ENCODE measurements around the gene LRRC14B. TPM values are rescaled to one million over a fixed set of nuclear protein-coding genes. Genes with fewer than 3 reads are reported as not detected.
A peak's percentile ranks its signal among the peaks of the same experiment; 100 is the strongest.

The LRRC14B gene
- total RNA-seq, 6 experiments from 2014 or later, result not detected

DNA sequence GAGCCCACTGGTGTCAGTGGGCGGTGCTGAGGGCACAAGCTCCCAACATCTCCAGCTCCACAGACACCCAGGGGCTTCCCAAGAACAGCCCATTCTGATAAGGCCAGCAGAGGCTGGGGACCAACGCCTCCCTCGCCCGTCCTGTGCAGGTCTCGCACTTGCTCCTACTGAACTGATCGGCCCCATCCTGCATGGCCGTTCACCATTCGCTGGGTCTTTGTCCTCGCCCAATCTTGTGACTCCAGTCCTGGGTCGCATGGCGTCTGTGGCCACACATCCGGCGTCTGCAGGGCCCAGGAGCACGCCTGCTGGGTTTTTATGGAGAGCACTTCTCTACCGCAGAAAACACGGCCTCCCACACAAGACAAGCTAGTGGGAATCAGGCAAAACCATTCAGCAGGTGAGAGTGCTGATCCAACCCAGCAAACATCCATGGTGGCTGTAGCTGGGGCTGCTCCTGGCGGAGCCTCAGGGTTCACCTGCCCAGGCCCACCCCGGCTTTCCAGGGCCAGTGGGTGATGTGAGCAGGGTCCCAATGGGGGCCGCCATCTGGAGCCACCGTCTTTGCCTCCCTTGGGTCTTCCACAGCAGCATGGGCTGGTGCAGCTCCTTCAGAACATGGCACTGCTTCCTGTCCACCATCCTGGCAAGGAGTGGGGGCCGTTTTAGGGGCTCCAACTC, 7.4 kb downstream of the LRRC14B start:
- DNase-seq (peak in 1 of 3 donors; percentile 33), ATAC-seq (no peak)
- H3K4me3 ChIP-seq, result no peak overlapping the region
- H3K4me1 ChIP-seq, result no peaks in the 10 kb centered on the region
- intact Hi-C loops (cut with DNase I), result no loop called here
- H3K36me3 ChIP-seq, result peaks cover 0 to under 1% (median 0%) of the 10 kb centered on the region in 4 donors
- 100% methylated on average over 1 of the region's 21 CpGs for WGBS (ENCODE audit: insufficient coverage, low coverage, low lambda C conversion rate, missing lambda C conversion rate)
- H3K9me3 ChIP-seq, result no peaks in the 10 kb centered on the region
- TF ChIP-seq POLR2A (IDR thresholded peaks at IDR 0.05), result no peak
- TF ChIP-seq, protein P1, sequence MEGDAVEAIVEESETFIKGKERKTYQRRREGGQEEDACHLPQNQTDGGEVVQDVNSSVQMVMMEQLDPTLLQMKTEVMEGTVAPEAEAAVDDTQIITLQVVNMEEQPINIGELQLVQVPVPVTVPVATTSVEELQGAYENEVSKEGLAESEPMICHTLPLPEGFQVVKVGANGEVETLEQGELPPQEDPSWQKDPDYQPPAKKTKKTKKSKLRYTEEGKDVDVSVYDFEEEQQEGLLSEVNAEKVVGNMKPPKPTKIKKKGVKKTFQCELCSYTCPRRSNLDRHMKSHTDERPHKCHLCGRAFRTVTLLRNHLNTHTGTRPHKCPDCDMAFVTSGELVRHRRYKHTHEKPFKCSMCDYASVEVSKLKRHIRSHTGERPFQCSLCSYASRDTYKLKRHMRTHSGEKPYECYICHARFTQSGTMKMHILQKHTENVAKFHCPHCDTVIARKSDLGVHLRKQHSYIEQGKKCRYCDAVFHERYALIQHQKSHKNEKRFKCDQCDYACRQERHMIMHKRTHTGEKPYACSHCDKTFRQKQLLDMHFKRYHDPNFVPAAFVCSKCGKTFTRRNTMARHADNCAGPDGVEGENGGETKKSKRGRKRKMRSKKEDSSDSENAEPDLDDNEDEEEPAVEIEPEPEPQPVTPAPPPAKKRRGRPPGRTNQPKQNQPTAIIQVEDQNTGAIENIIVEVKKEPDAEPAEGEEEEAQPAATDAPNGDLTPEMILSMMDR (IDR thresholded peaks at IDR 0.05), result no peak
- H3K27me3 ChIP-seq, result no peaks in the 10 kb centered on the region
- H3K27ac ChIP-seq, result no peak overlapping the region

DNA sequence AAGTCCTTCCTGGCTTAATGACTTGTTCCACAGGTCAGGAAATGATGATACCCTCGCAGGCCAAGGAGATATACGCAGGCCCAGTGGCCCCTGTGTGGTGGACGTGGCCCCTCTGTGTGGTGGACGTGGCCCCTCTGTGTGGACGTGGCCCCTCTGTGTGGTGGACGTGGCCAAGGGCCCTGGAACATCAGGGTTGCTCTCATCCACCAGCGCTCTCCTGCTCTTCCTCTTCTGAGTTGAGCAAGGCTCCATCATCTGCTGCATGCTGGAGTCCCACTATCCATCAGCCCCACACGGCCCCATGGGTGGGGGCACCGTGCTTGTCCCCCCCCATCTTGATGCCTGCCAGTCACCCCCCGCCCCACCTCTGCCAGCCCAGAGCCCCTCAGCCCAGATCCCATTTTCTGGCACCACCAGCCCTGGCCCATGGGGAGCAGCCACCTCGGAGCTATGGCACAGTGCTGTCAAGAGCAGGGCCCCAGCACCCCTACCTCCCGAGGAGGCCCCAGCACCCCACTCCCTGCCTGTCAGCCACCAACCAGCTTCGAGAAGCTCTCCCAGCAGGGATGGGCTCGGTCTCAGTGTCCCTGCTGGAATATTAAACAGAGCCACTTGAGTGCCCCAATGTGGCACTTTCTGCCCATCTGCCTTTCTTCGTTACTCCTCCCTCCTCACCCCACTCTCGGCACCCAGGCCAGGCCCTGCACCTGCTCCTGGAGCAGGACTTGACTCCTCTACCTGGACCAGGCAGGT, 8.1 kb downstream of the LRRC14B start:
- no peaks in the 10 kb centered on the region for H3K4me1 ChIP-seq
- H3K4me3 ChIP-seq, result no peak overlapping the region
- ATAC-seq (no peak), DNase-seq (peak in 1 of 3 donors; percentile 38)
- intact Hi-C loops (cut with DNase I), result no loop called here
- TF ChIP-seq POLR2A (IDR thresholded peaks at IDR 0.05), result no peak
- TF ChIP-seq, protein P1 (IDR thresholded peaks at IDR 0.05), result no peak
- WGBS (ENCODE audit: insufficient coverage, low coverage, low lambda C conversion rate, missing lambda C conversion rate), result 93% methylated on average over 3 of the region's 16 CpGs
- H3K27me3 ChIP-seq, result no peaks in the 10 kb centered on the region
- peaks cover 0 to 7% (median 0%) of the 10 kb centered on the region in 4 donors for H3K36me3 ChIP-seq
- H3K27ac ChIP-seq, result no peak overlapping the region
- no peaks in the 10 kb centered on the region for H3K9me3 ChIP-seq

- no peak for TF ChIP-seq POLR2A (IDR thresholded peaks at IDR 0.05)
- TF ChIP-seq, protein P1 (IDR thresholded peaks at IDR 0.05), result no peak
- Histone ChIP-seq H3K9me3 (no peaks in the 10 kb centered on the region), H3K27me3 (no peaks in the 10 kb centered on the region), H3K27ac (no peak overlapping the region), H3K36me3 (peaks cover 0 to 7% (median 2%) of the 10 kb centered on the region in 4 donors), H3K4me3 (no peak overlapping the region), H3K4me1 (no peaks in the 10 kb centered on the region)
- intact Hi-C loops (cut with DNase I), result no loop called here
- WGBS (ENCODE audit: insufficient coverage, low coverage, low lambda C conversion rate, missing lambda C conversion rate), result 97% methylated on average over 12 of the region's 23 CpGs
- DNase-seq (peak in 1 of 3 donors; percentile 42), ATAC-seq (no peak)
Observed at GRCh38 chr5:199950-200645, 8.8 kb downstream of the LRRC14B start.

DNA sequence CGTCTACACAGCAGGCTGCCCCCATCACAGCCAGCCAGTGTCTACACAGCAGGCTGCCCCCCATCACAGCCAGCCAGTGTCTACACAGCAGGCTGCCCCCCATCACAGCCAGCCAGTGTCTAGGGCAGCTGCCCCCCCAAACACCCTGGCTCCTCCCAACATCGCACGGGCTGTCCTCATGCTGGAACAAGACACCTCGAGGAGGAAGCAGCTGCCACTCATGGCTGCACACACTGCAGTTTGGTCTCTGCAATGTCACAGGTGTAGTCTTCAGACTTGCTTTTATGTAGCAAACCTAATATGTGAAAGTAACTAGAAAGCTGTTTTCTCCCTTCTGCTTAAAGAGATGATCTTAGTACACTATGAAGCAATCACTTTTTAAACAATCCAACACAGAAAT, 9.7 kb downstream of the LRRC14B start:
- TF ChIP-seq POLR2A (IDR thresholded peaks at IDR 0.05), result no peak
- TF ChIP-seq, protein P1 (IDR thresholded peaks at IDR 0.05), result no peak
- Histone ChIP-seq H3K4me3 (no peak overlapping the region), H3K4me1 (no peaks in the 10 kb centered on the region), H3K27ac (no peak overlapping the region), H3K9me3 (no peaks in the 10 kb centered on the region), H3K27me3 (no peaks in the 10 kb centered on the region), H3K36me3 (peaks cover 0 to 8% (median 3%) of the 10 kb centered on the region in 4 donors)
- intact Hi-C loops (cut with DNase I), result no loop called here
- peak in 1 of 3 donors; percentile 26 for DNase-seq
- WGBS (ENCODE audit: insufficient coverage, low coverage, low lambda C conversion rate, missing lambda C conversion rate), result no CpG with 5 or more reads among the region's 4 CpGs
- ATAC-seq, result no peak

Data from right lobe of liver (tissue), 6 donors.